Peyer's patch (tissue), 4 donors: Measurements from ENCODE around the gene TMEM178B. TPM values are rescaled to one million over a fixed set of nuclear protein-coding genes. Genes with fewer than 3 reads are reported as not detected.
"Not testable (repeated sequence)": the region's sequence is repeated elsewhere in the genome, so short reads cannot be mapped to it uniquely, and the experiment has no call there.

Source experiments
- DNase-seq, 3 donors: peaks; one replicate each; pipeline ENCODE4 v3.0.0-alpha.2; 2017 to 2019
- H3K27ac ChIP-seq, 4 donors: fragments of 200-600 bp; sonication (generic); one replicate each; pipeline ENCODE4 v1.5.1; 2016 to 2019
- H3K27me3 ChIP-seq, 2 donors: fragments of 200-600 bp; sonication (generic); one replicate each; pipeline ENCODE4 v1.5.1; 2019
- H3K36me3 ChIP-seq, 3 donors: fragments of 200-600 bp; sonication (generic); one replicate each; pipeline ENCODE4 v1.5.1; 2016 to 2019
- H3K4me1 ChIP-seq, 4 donors: fragments of 200-600 bp; sonication (generic); one replicate each; pipeline ENCODE4 v1.5.1; 2016 to 2019
- H3K4me3 ChIP-seq, 4 donors: fragments of 200-600 bp; sonication (generic); 1 replicate in 3 of 4; 2 replicates in 1 of 4; pipeline ENCODE4 v1.5.1; 2016 to 2019; ENCODE audit warnings: mild to moderate bottlenecking in 1 of 4
- H3K9me3 ChIP-seq, 4 donors: fragments of 200-600 bp; sonication (generic); one replicate each; pipeline ENCODE4 v1.5.1; 2016 to 2019; ENCODE audit warnings: mild to moderate bottlenecking in 1 of 4
- POLR2A ChIP-seq, 2 donors: fragments of 450-650 bp; IDR thresholded peaks; one replicate each; pipeline ENCODE4 v1.5.1; 2017; ENCODE audit warnings: antibody characterized with exemption in 2 of 2, mild to moderate bottlenecking in 2 of 2, moderate library complexity in 2 of 2
- total RNA-seq, 4 donors: library from RNA; depleted of rRNA; stranded (reverse); fragments of >200 nt; gene quantifications; one replicate each; pipeline ENCODE4 v1.1.0, GENCODE V29; 2016
- TF ChIP-seq, protein P1 (sequence below), 6 experiments: fragments of 450-650 bp in 4 of 6; fragments of 200-600 bp in 2 of 6; sonication (generic) in 1 of 6; IDR thresholded peaks; one replicate each; pipeline ENCODE4 v1.5.1; 2017 to 2019; ENCODE audit warnings: antibody characterized with exemption in 6 of 6, mild to moderate bottlenecking in 3 of 6, moderate library complexity in 1 of 6

Gene TMEM178B
- total RNA-seq, 4 donors from 2014 or later = under 0.01 to 0.66 (median 0.13) TPM; not detected in 1

DNA sequence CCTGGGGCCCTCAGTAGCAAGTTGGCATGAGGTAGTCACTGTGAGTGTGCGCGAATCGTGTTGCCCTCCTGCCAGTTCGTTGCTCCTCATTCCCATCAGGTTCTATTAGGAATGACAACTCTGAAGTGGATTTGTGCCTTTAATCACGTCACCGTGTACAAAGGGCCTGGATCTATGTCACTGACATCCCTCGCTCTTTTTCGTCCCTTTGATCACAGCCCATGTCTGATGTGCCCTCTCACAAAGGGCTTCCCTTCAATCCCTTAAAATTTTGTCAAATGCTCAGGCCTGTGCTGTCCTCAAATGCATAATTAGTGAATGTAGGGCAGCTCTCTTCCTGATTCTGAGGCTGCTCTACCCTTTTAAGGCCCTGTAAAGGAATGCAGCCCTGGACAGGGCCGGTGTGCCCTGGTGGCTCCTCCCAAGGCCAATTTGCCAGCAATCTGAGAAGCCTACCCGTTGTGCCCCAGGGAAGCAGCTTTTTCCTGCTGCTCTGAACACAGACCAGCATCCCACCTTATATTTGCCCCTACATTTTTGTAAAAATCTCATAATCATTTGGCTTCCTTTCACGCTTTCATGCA lies 93.6 kb downstream of the TMEM178B start:
- H3K27me3 ChIP-seq = no peaks in the 10 kb centered on the region
- no peak overlapping the region for H3K4me3 ChIP-seq
- no peak overlapping the region for H3K27ac ChIP-seq
- H3K4me1 ChIP-seq = no peaks in the 10 kb centered on the region
- no peak for DNase-seq
- no peaks in the 10 kb centered on the region for H3K9me3 ChIP-seq
- H3K36me3 ChIP-seq = no peaks in the 10 kb centered on the region
- TF ChIP-seq POLR2A (IDR thresholded peaks at IDR 0.05) = no peak

DNA sequence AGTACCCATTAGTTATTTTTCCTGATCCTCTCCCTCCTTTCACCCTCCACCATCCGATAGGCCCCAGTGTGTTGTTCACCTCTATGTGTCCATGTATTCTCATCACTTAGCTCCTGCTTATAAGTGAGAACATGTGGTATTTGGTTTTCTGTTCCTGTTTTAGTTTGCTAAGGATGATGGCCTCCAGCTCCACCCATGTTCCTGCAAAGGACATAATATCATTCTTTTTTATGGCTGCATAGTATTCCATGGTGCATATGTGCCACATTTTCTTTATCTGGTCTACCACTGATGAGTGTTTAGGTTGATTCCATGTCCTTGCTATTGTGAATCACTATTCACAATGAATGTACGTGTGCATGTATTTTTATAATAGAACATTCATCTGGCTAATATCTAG lies 95.3 kb downstream of the TMEM178B start:
- not testable (repeated sequence) for DNase-seq, H3K27me3 ChIP-seq, H3K9me3 ChIP-seq, H3K36me3 ChIP-seq, H3K4me3 ChIP-seq, H3K27ac ChIP-seq, H3K4me1 ChIP-seq

GRCh38 chr7:141175728-141176127 lies 101.9 kb downstream of the TMEM178B start:
- DNase-seq, H3K27me3 ChIP-seq, H3K9me3 ChIP-seq, H3K27ac ChIP-seq, H3K36me3 ChIP-seq, H3K4me3 ChIP-seq, H3K4me1 ChIP-seq: not testable (repeated sequence)

GRCh38 chr7:141177120-141177519 lies 103.3 kb downstream of the TMEM178B start:
- H3K4me3 ChIP-seq, H3K27ac ChIP-seq, H3K4me1 ChIP-seq, H3K27me3 ChIP-seq, DNase-seq, H3K36me3 ChIP-seq, H3K9me3 ChIP-seq: not testable (repeated sequence)

- Histone ChIP-seq H3K27ac (no peak overlapping the region), H3K4me3 (no peak overlapping the region), H3K27me3 (no peaks in the 10 kb centered on the region), H3K9me3 (no peaks in the 10 kb centered on the region), H3K4me1 (no peaks in the 10 kb centered on the region), H3K36me3 (no peaks in the 10 kb centered on the region)
- no peak for TF ChIP-seq POLR2A (IDR thresholded peaks at IDR 0.05)
- TF ChIP-seq, protein P1, sequence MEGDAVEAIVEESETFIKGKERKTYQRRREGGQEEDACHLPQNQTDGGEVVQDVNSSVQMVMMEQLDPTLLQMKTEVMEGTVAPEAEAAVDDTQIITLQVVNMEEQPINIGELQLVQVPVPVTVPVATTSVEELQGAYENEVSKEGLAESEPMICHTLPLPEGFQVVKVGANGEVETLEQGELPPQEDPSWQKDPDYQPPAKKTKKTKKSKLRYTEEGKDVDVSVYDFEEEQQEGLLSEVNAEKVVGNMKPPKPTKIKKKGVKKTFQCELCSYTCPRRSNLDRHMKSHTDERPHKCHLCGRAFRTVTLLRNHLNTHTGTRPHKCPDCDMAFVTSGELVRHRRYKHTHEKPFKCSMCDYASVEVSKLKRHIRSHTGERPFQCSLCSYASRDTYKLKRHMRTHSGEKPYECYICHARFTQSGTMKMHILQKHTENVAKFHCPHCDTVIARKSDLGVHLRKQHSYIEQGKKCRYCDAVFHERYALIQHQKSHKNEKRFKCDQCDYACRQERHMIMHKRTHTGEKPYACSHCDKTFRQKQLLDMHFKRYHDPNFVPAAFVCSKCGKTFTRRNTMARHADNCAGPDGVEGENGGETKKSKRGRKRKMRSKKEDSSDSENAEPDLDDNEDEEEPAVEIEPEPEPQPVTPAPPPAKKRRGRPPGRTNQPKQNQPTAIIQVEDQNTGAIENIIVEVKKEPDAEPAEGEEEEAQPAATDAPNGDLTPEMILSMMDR (IDR thresholded peaks at IDR 0.05) = no peak
- no peak for DNase-seq
Observed at GRCh38 chr7:141178486-141179135, 104.7 kb downstream of the TMEM178B start.

DNA sequence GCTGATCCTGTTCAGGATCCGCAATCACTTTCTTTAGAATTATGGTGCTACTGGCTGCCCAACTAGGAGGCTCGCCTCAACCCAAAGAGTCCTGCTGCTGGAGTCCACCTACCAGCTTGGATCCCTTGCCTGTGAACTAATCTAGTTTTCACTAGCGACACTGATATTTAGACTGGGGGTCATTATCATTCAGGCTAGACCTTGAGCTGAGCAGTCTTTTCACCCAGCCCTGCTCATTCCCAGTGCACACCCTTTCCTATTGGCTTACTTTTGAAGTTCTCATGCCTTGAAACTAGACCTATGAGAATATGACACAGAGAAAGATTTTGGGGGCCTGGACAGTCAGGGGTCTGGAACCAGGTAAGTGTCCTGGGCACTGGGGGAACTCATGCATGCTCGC lies 107.9 kb downstream of the TMEM178B start:
- H3K4me1 ChIP-seq = no peaks in the 10 kb centered on the region
- no peak overlapping the region for H3K4me3 ChIP-seq
- no peak overlapping the region for H3K27ac ChIP-seq
- no peaks in the 10 kb centered on the region for H3K27me3 ChIP-seq
- no peak for TF ChIP-seq POLR2A (IDR thresholded peaks at IDR 0.05)
- TF ChIP-seq, protein P1 (IDR thresholded peaks at IDR 0.05) = no peak
- no peak for DNase-seq
- H3K36me3 ChIP-seq = no peaks in the 10 kb centered on the region
- no peaks in the 10 kb centered on the region for H3K9me3 ChIP-seq

DNA sequence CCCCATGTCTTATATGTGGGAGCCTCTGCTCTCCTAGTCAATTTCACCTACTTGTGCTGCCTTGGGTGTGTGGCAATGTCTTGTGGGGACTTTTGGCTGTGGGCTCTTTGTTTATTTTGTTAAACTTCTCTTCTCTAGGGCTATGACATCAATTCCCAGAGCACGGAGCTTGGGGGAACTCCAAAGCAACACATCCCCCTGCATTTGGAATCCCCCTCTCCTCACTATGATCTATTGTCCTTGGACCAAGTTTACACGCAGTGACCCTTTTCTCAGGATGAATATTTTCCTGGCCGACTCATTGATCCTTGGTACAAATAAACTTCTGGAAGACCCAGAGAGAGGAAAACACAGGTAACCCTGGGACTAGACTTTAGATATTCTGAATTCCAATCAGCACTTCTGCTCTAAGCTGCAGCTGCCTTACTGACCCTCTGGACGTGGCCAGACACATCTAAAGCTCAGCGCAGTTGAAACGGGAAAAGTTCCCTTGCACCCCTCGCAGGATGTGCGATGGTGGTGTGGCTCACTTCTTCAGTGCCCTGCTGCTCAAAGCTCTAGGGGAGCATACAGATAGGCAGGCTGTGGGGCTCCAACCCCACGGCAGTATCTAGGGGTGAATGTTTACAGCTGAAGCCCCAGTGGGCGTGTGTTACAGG lies 110.8 kb downstream of the TMEM178B start:
- no peaks in the 10 kb centered on the region for H3K9me3 ChIP-seq
- H3K27ac ChIP-seq = no peak overlapping the region
- no peaks in the 10 kb centered on the region for H3K27me3 ChIP-seq
- TF ChIP-seq, protein P1 (IDR thresholded peaks at IDR 0.05) = no peak
- no peak for TF ChIP-seq POLR2A (IDR thresholded peaks at IDR 0.05)
- H3K4me1 ChIP-seq = no peaks in the 10 kb centered on the region
- DNase-seq = no peak
- H3K36me3 ChIP-seq = no peaks in the 10 kb centered on the region
- H3K4me3 ChIP-seq = no peak overlapping the region
